GM18508 (cell line): ENCODE results near the gene GPBP1.
A peak's percentile ranks its signal among the peaks of the same experiment; 100 is the strongest.
"Not testable (repeated sequence)": the region's sequence is repeated elsewhere in the genome, so short reads cannot be mapped to it uniquely, and the experiment has no call there.

Experiments
- ATAC-seq: cut with Tn5 transposase; IDR thresholded peaks from one replicate; pipeline ENCODE4 v1.9.1; 2021; ENCODE audit warnings: moderate number of reproducible peaks; ENCODE audit not compliant: insufficient read depth, unreplicated experiment

GPBP1 gene

GRCh38 chr5:57173319-57174127 lies at the start of gene GPBP1:
GPBP1 (plus strand) TSS chr5:57174059; CDS start chr5:57214131, 40,072 bp downstream.
- ATAC-seq: peak; percentile 45

- ATAC-seq: no peak
These were observed 45.5 kb upstream of the GPBP1 start for GRCh38 chr5:57128325-57128724.

GRCh38 chr5:57133574-57133973 lies 40.3 kb upstream of the GPBP1 start:
- ATAC-seq: no peak

- no peak for ATAC-seq
These were observed 36.5 kb upstream of the GPBP1 start for GRCh38 chr5:57137401-57137800.

GRCh38 chr5:57152316-57152715 lies 21.5 kb upstream of the GPBP1 start:
- ATAC-seq: no peak

- no peak for ATAC-seq
These were observed 18.8 kb upstream of the GPBP1 start for GRCh38 chr5:57155033-57155432.

- no peak for ATAC-seq
These were observed 16.7 kb upstream of the GPBP1 start for GRCh38 chr5:57157131-57157530.

- ATAC-seq: no peak
These were observed 16.2 kb upstream of the GPBP1 start for GRCh38 chr5:57157666-57158065.

GRCh38 chr5:57163553-57164006 lies 10.3 kb upstream of the GPBP1 start:
- ATAC-seq: no peak

- ATAC-seq: no peak
These were observed 9.7 kb upstream of the GPBP1 start for GRCh38 chr5:57164124-57164523.

GRCh38 chr5:57165171-57165570 lies 8.7 kb upstream of the GPBP1 start:
- ATAC-seq: not testable (repeated sequence)

GRCh38 chr5:57166276-57166675 lies 7.6 kb upstream of the GPBP1 start:
- ATAC-seq: no peak

GRCh38 chr5:57167201-57167600 lies 6.7 kb upstream of the GPBP1 start:
- no peak for ATAC-seq

GRCh38 chr5:57170116-57170515 lies 3.7 kb upstream of the GPBP1 start:
- not testable (repeated sequence) for ATAC-seq

GRCh38 chr5:57171816-57172465 lies 1.9 kb upstream of the GPBP1 start:
- no peak for ATAC-seq

- no peak for ATAC-seq
These were observed 1.2 kb upstream of the GPBP1 start for GRCh38 chr5:57172466-57173318.

GRCh38 chr5:57174128-57174889 lies 450 bp downstream of the GPBP1 start:
- no peak for ATAC-seq

GRCh38 chr5:57174890-57175510 lies 1.1 kb downstream of the GPBP1 start:
- no peak for ATAC-seq

GRCh38 chr5:57175551-57176309 lies 1.9 kb downstream of the GPBP1 start:
- no peak for ATAC-seq
